Fibroblast of lung (primary cell): ENCODE measurements around the gene INPP5K. TPM values are rescaled to one million over a fixed set of nuclear protein-coding genes. Genes with fewer than 3 reads are reported as not detected.
"Not testable (repeated sequence)": the region's sequence is repeated elsewhere in the genome, so short reads cannot be mapped to it uniquely, and the experiment has no call there.

Experiments
- DNase-seq, 2 donors: peaks; one replicate each; pipeline versions ENCODE4 v3.0.0 to v3.0.0-alpha.2; 2010; ENCODE audit warnings: low read depth in 2 of 2
- H2AFZ ChIP-seq: 2 replicates; pipeline ENCODE4 v1.5.1; 2012; ENCODE audit warnings: low read length, control low read depth, inconsistent platforms
- H3K27ac ChIP-seq: 2 replicates; pipeline ENCODE4 v1.5.1; 2011; ENCODE audit warnings: low read length, control low read depth; ENCODE audit not compliant: insufficient read depth
- H3K27me3 ChIP-seq: 2 replicates; pipeline ENCODE4 v1.5.1; 2011; ENCODE audit warnings: mild to moderate bottlenecking, low read length; ENCODE audit not compliant: control insufficient read depth, insufficient read depth
- H3K36me3 ChIP-seq: 2 replicates; pipeline ENCODE4 v1.5.1; 2011; ENCODE audit warnings: low read length; ENCODE audit not compliant: control insufficient read depth, insufficient read depth
- H3K4me1 ChIP-seq: 2 replicates; pipeline ENCODE4 v1.5.1; 2011; ENCODE audit warnings: low read length; ENCODE audit not compliant: control insufficient read depth, insufficient read depth; ENCODE audit errors: extremely low read depth
- H3K4me2 ChIP-seq: 2 replicates; pipeline ENCODE4 v1.5.1; 2011; ENCODE audit warnings: low read length, control low read depth; ENCODE audit not compliant: insufficient read depth; ENCODE audit errors: extremely low read depth
- H3K4me3 ChIP-seq, 4 experiments: fragments of 200-600 bp in 1 of 4; sonication (generic) in 1 of 4; replicated peaks in 1 of 4; 2 replicates each; pipeline ENCODE4 v1.5.1; 2011 to 2016; ENCODE audit warnings: low read length in 4 of 4, low read depth in 3 of 4, mild to moderate bottlenecking in 3 of 4, control low read depth in 2 of 4, inconsistent platforms in 1 of 4, mixed read lengths in 1 of 4; ENCODE audit not compliant: insufficient read depth in 1 of 4; ENCODE audit errors: control extremely low read depth in 1 of 4
- H3K79me2 ChIP-seq: 2 replicates; pipeline ENCODE4 v1.5.1; 2012; ENCODE audit warnings: mild to moderate bottlenecking, low read length, inconsistent platforms; ENCODE audit not compliant: control insufficient read depth, insufficient read depth
- H3K9ac ChIP-seq: 2 replicates; pipeline ENCODE4 v1.5.1; 2011; ENCODE audit warnings: mild to moderate bottlenecking, low read length, control low read depth; ENCODE audit not compliant: insufficient read depth
- H3K9me3 ChIP-seq: 2 replicates; pipeline ENCODE4 v1.5.1; 2012; ENCODE audit warnings: low read depth, low read length; ENCODE audit not compliant: control insufficient read depth, insufficient read depth
- H4K20me1 ChIP-seq: 2 replicates; pipeline ENCODE4 v1.5.1; 2011; ENCODE audit warnings: low read length; ENCODE audit not compliant: control insufficient read depth, insufficient read depth; ENCODE audit errors: extremely low read depth
- CTCF ChIP-seq, 2 donors: IDR thresholded peaks in 1 of 2; conservative IDR thresholded peaks in 1 of 2; 1 replicate in 1 of 2; 2 replicates in 1 of 2; pipeline ENCODE4 v1.5.1; 2011 to 2012; ENCODE audit warnings: low read length in 2 of 2, control low read depth in 1 of 2, inconsistent platforms in 1 of 2, low read depth in 1 of 2, mild to moderate bottlenecking in 1 of 2
- EZH2 ChIP-seq: IDR thresholded peaks from 2 replicates; pipeline ENCODE4 v1.5.1; 2012; ENCODE audit warnings: low read length, control low read depth, mild to moderate bottlenecking; ENCODE audit errors: missing control alignments
- polyA minus RNA-seq: library from RNA; depleted of rRNA, polyadenylated mRNA; stranded (reverse); fragments of >200 nt; gene quantifications from 2 replicates; pipeline ENCODE4 v1.2.3, GENCODE V29; 2011; ENCODE audit warnings: low replicate concordance
- polyA plus RNA-seq, 2 donors: library from polyadenylated mRNA; depleted of rRNA in 1 of 2; stranded (reverse) in 1 of 2; unstranded in 1 of 2; fragments of >200 nt; gene quantifications; 2 replicates each; pipeline ENCODE4 v1.2.1, GENCODE V29; 2011 to 2012; ENCODE audit warnings: missing spikeins in 1 of 2
- total RNA-seq: library from RNA; depleted of rRNA; stranded (reverse); fragments of >200 nt; gene quantifications from 2 replicates; pipeline ENCODE4 v1.2.1, GENCODE V29; 2014

Gene INPP5K
- 32.1 and 34.5 TPM in 2 replicates for total RNA-seq
- polyA plus RNA-seq: 18.6 and 21.0 TPM in 2 replicates
- polyA plus RNA-seq (2012): 19.6 and 21.9 TPM in 2 replicates
- 51.3 and 54.5 TPM in 2 replicates for polyA minus RNA-seq

GRCh38 chr17:1516388-1517161, at the start of gene INPP5K:
Gene INPP5K, minus strand, starts transcription at chr17:1516612. Its CDS starts 113 bp downstream, at chr17:1516499.
- H3K27me3 ChIP-seq: no peaks in the 10 kb centered on the region
- H3K79me2 ChIP-seq: peaks cover 3% of the 10 kb centered on the region
- peak within 1 kb of the TSS; percentile 92 for H3K9ac ChIP-seq
- no peaks in the 10 kb centered on the region for H3K9me3 ChIP-seq
- H3K36me3 ChIP-seq: peaks cover 8% of the 10 kb centered on the region
- H2AFZ ChIP-seq: peak within 1 kb of the TSS; percentile 74
- H3K4me3 ChIP-seq: peak within 1 kb of the TSS; percentile 89 to 98 (median 94)
- H3K27ac ChIP-seq: peak within 1 kb of the TSS; percentile 88
- TF ChIP-seq EZH2 (no peak), CTCF (conservative IDR thresholded peaks at IDR 0.05 in 1 of 2, IDR thresholded peaks at IDR 0.05 in 1 of 2; ENCODE audit: low read depth in 1 of 2, low read length in 2 of 2) (peak in 1 of 2 donors; percentile 3)
- peak; percentile 97 to 98 for DNase-seq
- peaks cover 7% of the 10 kb centered on the region for H3K4me1 ChIP-seq
- no peaks in the 10 kb centered on the region for H4K20me1 ChIP-seq
- H3K4me2 ChIP-seq: peak within 1 kb of the TSS; percentile 95

- H3K27me3 ChIP-seq: peaks cover 2% of the 10 kb centered on the region
- TF ChIP-seq EZH2: no peak
- TF ChIP-seq CTCF (conservative IDR thresholded peaks at IDR 0.05 in 1 of 2, IDR thresholded peaks at IDR 0.05 in 1 of 2; ENCODE audit: low read depth in 1 of 2, low read length in 2 of 2): no peak
- H3K27ac ChIP-seq: no peak overlapping the region
- no peaks in the 10 kb centered on the region for H3K36me3 ChIP-seq
- DNase-seq: no peak
- H3K4me2 ChIP-seq: no peak overlapping the region
- no peak overlapping the region for H3K9ac ChIP-seq
- no peaks in the 10 kb centered on the region for H4K20me1 ChIP-seq
- no peaks in the 10 kb centered on the region for H3K4me1 ChIP-seq
- H3K9me3 ChIP-seq: no peaks in the 10 kb centered on the region
- no peak overlapping the region for H2AFZ ChIP-seq
- H3K4me3 ChIP-seq: no peak overlapping the region
- H3K79me2 ChIP-seq: peaks cover 13% of the 10 kb centered on the region
Measured at GRCh38 chr17:1565877-1566276, 49.5 kb upstream of the INPP5K start.

- Histone ChIP-seq H2AFZ (no peak overlapping the region), H3K4me3 (no peak overlapping the region), H3K79me2 (peaks cover 32% of the 10 kb centered on the region), H3K9me3 (no peaks in the 10 kb centered on the region), H3K27ac (no peak overlapping the region), H3K27me3 (peaks cover 2% of the 10 kb centered on the region), H3K36me3 (no peaks in the 10 kb centered on the region), H3K9ac (no peak overlapping the region), H4K20me1 (no peaks in the 10 kb centered on the region), H3K4me2 (no peak overlapping the region), H3K4me1 (no peaks in the 10 kb centered on the region)
- TF ChIP-seq CTCF (conservative IDR thresholded peaks at IDR 0.05 in 1 of 2, IDR thresholded peaks at IDR 0.05 in 1 of 2; ENCODE audit: low read depth in 1 of 2, low read length in 2 of 2): no peak
- no peak for TF ChIP-seq EZH2
- no peak for DNase-seq
Measured at GRCh38 chr17:1563786-1564613, 47.6 kb upstream of the INPP5K start.

- not testable (repeated sequence) for DNase-seq, H3K4me1 ChIP-seq, H3K36me3 ChIP-seq, H2AFZ ChIP-seq, H3K27me3 ChIP-seq, H3K4me3 ChIP-seq, H4K20me1 ChIP-seq, H3K27ac ChIP-seq, H3K9me3 ChIP-seq, H3K4me2 ChIP-seq, H3K9ac ChIP-seq
- peaks cover 35% of the 10 kb centered on the region for H3K79me2 ChIP-seq
Measured at GRCh38 chr17:1563471-1563785, 47.0 kb upstream of the INPP5K start.
